ENCODE measurements around the gene ACSM4. TPM values are rescaled to one million over a fixed set of nuclear protein-coding genes. Genes with fewer than 3 reads are reported as not detected.

The ACSM4 gene
- total and polyA plus RNA-seq, 2 of the 13 experiments (the other 11 are each of a cell fraction or from before 2014, with no cell fraction given) = not detected

DNA sequence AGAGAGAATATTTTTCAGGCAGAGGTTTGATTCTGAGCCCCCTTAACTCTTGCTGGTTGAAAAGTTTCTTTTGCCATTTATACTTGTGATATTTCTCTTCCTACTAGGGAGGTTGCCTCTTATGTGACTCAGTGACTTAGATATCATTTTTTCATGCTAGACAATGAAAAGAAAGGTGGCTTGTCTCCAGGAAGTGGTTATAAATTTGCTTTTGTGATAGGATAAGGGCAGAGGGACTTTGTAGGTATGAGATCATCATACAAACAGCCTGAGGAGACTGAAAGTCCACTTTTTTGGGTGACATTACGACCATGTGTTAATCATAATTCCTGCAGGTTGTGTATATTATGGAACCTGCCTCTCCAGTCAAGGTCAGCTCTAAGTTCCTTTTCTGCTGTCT lies 35.8 kb downstream of the ACSM4 start:
- ChIA-PET POLR2A (no interaction called here), CTCF (ENCODE audit: low intra/inter-chr PET ratio, low total read pairs) (no interaction called here)
- BruUV-seq (replicated peaks) = no TSS peak
- H4K20me1 ChIP-seq (ENCODE audit: insufficient read depth, low read length) = no peaks in the 10 kb centered on the region
- H3K9ac ChIP-seq (ENCODE audit: insufficient read depth, low read depth, low read length) = no peak overlapping the region
- ATAC-seq = no peak
- H3K79me2 ChIP-seq (ENCODE audit: insufficient read depth, low read length) = no peaks in the 10 kb centered on the region
- H3K27me3 ChIP-seq (ENCODE audit: control insufficient read depth in 1 of 2, insufficient read depth in 2 of 2, low read length in 2 of 2) = no peaks in the 10 kb centered on the region
- H3K9me3 ChIP-seq (ENCODE audit: low read length) = no peaks in the 10 kb centered on the region
- intact Hi-C loops (cut with micrococcal nuclease; ENCODE audit: unreplicated experiment) (no loop called here), in situ Hi-C loops (cut with HindIII; ENCODE audit: extremely low pct_ligation_motif_present, low pct_unique_long_range_greater_than_20kb) (no loop called here)
- 27% methylated on average over 1 of the region's 1 CpG for WGBS (ENCODE audit: low lambda C conversion rate)
- H3K4me2 ChIP-seq (ENCODE audit: low read depth, low read length) = no peak overlapping the region
- no peak overlapping the region for H3K27ac ChIP-seq (ENCODE audit: extremely low read length, insufficient read depth, low read length)
- H3K4me1 ChIP-seq (ENCODE audit: insufficient read depth, low read length) = no peaks in the 10 kb centered on the region
- H2AFZ ChIP-seq (ENCODE audit: low read length) = no peak overlapping the region
- TF ChIP-seq, protein P1, sequence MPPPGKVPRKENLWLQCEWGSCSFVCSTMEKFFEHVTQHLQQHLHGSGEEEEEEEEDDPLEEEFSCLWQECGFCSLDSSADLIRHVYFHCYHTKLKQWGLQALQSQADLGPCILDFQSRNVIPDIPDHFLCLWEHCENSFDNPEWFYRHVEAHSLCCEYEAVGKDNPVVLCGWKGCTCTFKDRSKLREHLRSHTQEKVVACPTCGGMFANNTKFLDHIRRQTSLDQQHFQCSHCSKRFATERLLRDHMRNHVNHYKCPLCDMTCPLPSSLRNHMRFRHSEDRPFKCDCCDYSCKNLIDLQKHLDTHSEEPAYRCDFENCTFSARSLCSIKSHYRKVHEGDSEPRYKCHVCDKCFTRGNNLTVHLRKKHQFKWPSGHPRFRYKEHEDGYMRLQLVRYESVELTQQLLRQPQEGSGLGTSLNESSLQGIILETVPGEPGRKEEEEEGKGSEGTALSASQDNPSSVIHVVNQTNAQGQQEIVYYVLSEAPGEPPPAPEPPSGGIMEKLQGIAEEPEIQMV (CRISPR knock-in tag; IDR thresholded peaks at IDR 0.05; ENCODE audit: low read depth) = no peak
- TF ChIP-seq, protein P2, sequence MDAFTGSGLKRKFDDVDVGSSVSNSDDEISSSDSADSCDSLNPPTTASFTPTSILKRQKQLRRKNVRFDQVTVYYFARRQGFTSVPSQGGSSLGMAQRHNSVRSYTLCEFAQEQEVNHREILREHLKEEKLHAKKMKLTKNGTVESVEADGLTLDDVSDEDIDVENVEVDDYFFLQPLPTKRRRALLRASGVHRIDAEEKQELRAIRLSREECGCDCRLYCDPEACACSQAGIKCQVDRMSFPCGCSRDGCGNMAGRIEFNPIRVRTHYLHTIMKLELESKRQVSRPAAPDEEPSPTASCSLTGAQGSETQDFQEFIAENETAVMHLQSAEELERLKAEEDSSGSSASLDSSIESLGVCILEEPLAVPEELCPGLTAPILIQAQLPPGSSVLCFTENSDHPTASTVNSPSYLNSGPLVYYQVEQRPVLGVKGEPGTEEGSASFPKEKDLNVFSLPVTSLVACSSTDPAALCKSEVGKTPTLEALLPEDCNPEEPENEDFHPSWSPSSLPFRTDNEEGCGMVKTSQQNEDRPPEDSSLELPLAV (CRISPR knock-in tag; conservative IDR thresholded peaks at IDR 0.05; ENCODE audit: low read depth) = no peak
- TF ChIP-seq, protein P3, sequence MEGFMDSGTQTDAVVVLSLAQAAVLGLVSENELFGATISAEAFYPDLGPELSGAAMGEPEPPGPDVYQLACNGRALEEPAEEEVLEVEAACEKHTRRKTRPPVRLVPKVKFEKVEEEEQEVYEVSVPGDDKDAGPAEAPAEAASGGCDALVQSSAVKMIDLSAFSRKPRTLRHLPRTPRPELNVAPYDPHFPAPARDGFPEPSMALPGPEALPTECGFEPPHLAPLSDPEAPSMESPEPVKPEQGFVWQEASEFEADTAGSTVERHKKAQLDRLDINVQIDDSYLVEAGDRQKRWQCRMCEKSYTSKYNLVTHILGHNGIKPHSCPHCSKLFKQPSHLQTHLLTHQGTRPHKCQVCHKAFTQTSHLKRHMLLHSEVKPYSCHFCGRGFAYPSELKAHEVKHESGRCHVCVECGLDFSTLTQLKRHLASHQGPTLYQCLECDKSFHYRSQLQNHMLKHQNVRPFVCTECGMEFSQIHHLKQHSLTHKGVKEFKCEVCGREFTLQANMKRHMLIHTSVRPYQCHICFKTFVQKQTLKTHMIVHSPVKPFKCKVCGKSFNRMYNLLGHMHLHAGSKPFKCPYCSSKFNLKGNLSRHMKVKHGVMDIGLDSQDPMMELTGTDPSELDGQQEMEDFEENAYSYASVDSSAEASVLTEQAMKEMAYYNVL (CRISPR knock-in tag; IDR thresholded peaks at IDR 0.05; ENCODE audit: borderline replicate concordance) = no peak
- TF ChIP-seq ZNF333 (CRISPR knock-in tag; IDR thresholded peaks at IDR 0.05; ENCODE audit: borderline replicate concordance) = no peak
- TF ChIP-seq MLLT10 (CRISPR knock-in tag; IDR thresholded peaks at IDR 0.05) = no peak
- TF ChIP-seq MED1 (CRISPR knock-in tag; IDR thresholded peaks at IDR 0.05) = no peak
- no peak for TF ChIP-seq SALL2 (CRISPR knock-in tag; IDR thresholded peaks at IDR 0.05)
- TF ChIP-seq ZNF451 (CRISPR knock-in tag; IDR thresholded peaks at IDR 0.05) = no peak
- TF ChIP-seq MIER2 (CRISPR knock-in tag; IDR thresholded peaks at IDR 0.05) = no peak
- TF ChIP-seq KLF12 (CRISPR knock-in tag; IDR thresholded peaks at IDR 0.05; ENCODE audit: borderline replicate concordance) = no peak
- no peak for TF ChIP-seq SP4 (CRISPR knock-in tag; IDR thresholded peaks at IDR 0.05)
- TF ChIP-seq, protein P4, sequence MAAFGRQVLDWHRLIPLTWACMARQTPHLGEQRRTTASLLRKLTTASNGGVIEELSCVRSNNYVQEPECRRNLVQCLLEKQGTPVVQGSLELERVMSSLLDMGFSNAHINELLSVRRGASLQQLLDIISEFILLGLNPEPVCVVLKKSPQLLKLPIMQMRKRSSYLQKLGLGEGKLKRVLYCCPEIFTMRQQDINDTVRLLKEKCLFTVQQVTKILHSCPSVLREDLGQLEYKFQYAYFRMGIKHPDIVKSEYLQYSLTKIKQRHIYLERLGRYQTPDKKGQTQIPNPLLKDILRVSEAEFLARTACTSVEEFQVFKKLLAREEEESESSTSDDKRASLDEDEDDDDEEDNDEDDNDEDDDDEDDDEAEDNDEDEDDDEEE (CRISPR knock-in tag; IDR thresholded peaks at IDR 0.05) = no peak
- TF ChIP-seq KDM5B (CRISPR knock-in tag; IDR thresholded peaks at IDR 0.05; ENCODE audit: borderline replicate concordance) = no peak
- no peak for TF ChIP-seq GLI4 (CRISPR knock-in tag; IDR thresholded peaks at IDR 0.05; ENCODE audit: borderline replicate concordance)
- no peak for TF ChIP-seq ZEB1 (IDR thresholded peaks at IDR 0.05; ENCODE audit: insufficient replicate concordance, low read depth)
- TF ChIP-seq ZNF337 (CRISPR knock-in tag; IDR thresholded peaks at IDR 0.05; ENCODE audit: borderline replicate concordance, low read depth) = no peak
- no peak for TF ChIP-seq SOX6 (IDR thresholded peaks at IDR 0.05)
- TF ChIP-seq SOX6 (CRISPR knock-in tag; IDR thresholded peaks at IDR 0.05) = no peak
- no peaks in the 10 kb centered on the region for H3K36me3 ChIP-seq (replicated peaks in 1 of 2; ENCODE audit: control insufficient read depth in 1 of 2, insufficient read depth in 2 of 2, low read length in 2 of 2)
- no peak for FAIRE-seq
- DNase-seq (ENCODE audit: low spot score) = no peak
- no peak overlapping the region for H3K4me3 ChIP-seq (replicated peaks in 1 of 3; ENCODE audit: insufficient read depth in 1 of 3, low read depth in 2 of 3, low read length in 3 of 3)

Measured in HepG2 (cell line).